Measurements from ENCODE around the gene SIRPA.

Gene SIRPA

DNA sequence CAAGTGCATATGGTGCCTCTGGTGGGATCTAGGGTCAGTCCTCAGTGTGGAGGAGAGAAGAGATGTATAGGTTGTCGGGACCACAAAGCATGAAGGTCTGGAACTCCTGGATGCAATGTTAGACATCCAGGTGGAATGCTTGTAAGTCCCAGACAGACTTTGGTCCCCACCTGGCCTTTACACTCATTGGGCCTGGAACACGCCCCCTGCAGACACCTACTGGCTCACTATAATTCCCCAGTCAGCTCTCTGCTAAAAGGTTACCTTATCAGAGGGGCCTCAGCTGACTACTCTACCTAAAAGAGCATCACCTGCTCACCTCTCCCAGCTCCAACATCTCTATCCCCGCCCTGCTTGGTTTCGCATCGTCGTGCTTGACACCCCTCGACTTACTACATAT lies 41.7 kb upstream of the SIRPA start:
- no peak overlapping the region for H3K4me3 ChIP-seq (ENCODE audit: insufficient read length, low read depth)
- no peak for DNase-seq (ENCODE audit: low read depth, low spot score)
- no peak overlapping the region for H3K9ac ChIP-seq (ENCODE audit: insufficient read length, low read depth)
- no peaks in the 10 kb centered on the region for H3K9me3 ChIP-seq (ENCODE audit: insufficient read depth, low read length)
- TF ChIP-seq SUZ12 (IDR thresholded peaks at IDR 0.05; ENCODE audit: extremely low read depth, insufficient read depth, insufficient read length) (no peak), YY1 (IDR thresholded peaks at IDR 0.05; ENCODE audit: insufficient read depth, insufficient read length) (no peak), ZNF274 (IDR thresholded peaks at IDR 0.05; ENCODE audit: low read depth, low read length) (no peak)
- H3K27me3 ChIP-seq (ENCODE audit: insufficient read depth, insufficient read length): no peaks in the 10 kb centered on the region
- H3K4me1 ChIP-seq (ENCODE audit: insufficient read depth, insufficient read length): peaks cover 1% of the 10 kb centered on the region
- no peaks in the 10 kb centered on the region for H3K36me3 ChIP-seq (ENCODE audit: insufficient read depth, insufficient read length, low read length)

DNA sequence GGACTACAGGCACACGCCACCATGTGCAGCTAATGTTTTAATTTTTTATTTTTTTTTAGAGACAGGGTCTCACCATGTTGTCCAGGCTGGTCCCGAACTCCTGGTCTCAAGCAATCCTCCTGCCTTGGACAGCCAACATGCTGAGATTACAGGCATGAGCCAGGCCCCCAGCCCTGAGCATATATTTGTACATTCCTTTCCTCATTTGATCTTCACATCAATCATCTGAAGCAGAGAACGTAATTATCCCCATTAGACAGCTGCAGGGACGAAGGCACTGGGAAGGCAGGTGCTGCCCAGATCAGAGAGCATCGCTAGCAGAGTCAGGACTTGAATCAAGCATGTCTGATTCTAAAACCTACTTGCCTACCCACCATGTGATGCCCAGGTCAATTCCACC lies 41.0 kb upstream of the SIRPA start:
- Histone ChIP-seq H3K9me3 (ENCODE audit: insufficient read depth, low read length) (no peaks in the 10 kb centered on the region), H3K4me3 (ENCODE audit: insufficient read length, low read depth) (no peak overlapping the region), H3K27me3 (ENCODE audit: insufficient read depth, insufficient read length) (no peaks in the 10 kb centered on the region), H3K9ac (ENCODE audit: insufficient read length, low read depth) (no peak overlapping the region), H3K36me3 (ENCODE audit: insufficient read depth, insufficient read length, low read length) (no peaks in the 10 kb centered on the region), H3K4me1 (ENCODE audit: insufficient read depth, insufficient read length) (peaks cover 1% of the 10 kb centered on the region)
- DNase-seq (ENCODE audit: low read depth, low spot score): no peak
- TF ChIP-seq SUZ12 (IDR thresholded peaks at IDR 0.05; ENCODE audit: extremely low read depth, insufficient read depth, insufficient read length) (no peak), ZNF274 (IDR thresholded peaks at IDR 0.05; ENCODE audit: low read depth, low read length) (no peak), YY1 (IDR thresholded peaks at IDR 0.05; ENCODE audit: insufficient read depth, insufficient read length) (no peak)

DNA sequence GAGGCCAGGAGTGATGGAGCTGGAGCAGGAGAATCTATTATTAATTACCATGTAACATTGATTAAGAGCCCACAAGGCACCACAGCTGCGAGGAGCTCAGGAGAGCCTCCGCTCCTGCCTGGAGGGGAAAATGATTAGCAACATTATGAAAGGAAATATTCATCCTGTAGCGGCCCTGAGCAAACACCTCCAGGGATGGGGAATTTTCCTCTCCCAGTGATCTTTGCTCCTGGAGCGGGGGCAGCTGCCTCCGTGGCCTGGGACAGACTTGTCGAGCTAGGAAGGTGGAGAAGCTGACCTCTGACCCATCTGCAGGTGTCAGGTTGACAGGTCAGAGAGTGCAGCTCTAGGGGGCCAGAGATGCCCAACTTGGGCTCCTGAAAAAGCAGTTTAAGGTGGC lies 40.1 kb upstream of the SIRPA start:
- H3K36me3 ChIP-seq (ENCODE audit: insufficient read depth, insufficient read length, low read length): no peaks in the 10 kb centered on the region
- H3K27me3 ChIP-seq (ENCODE audit: insufficient read depth, insufficient read length): no peaks in the 10 kb centered on the region
- DNase-seq (ENCODE audit: low read depth, low spot score): no peak
- no peak overlapping the region for H3K9ac ChIP-seq (ENCODE audit: insufficient read length, low read depth)
- TF ChIP-seq YY1 (IDR thresholded peaks at IDR 0.05; ENCODE audit: insufficient read depth, insufficient read length) (no peak), SUZ12 (IDR thresholded peaks at IDR 0.05; ENCODE audit: extremely low read depth, insufficient read depth, insufficient read length) (no peak), ZNF274 (IDR thresholded peaks at IDR 0.05; ENCODE audit: low read depth, low read length) (no peak)
- no peak overlapping the region for H3K4me3 ChIP-seq (ENCODE audit: insufficient read length, low read depth)
- H3K4me1 ChIP-seq (ENCODE audit: insufficient read depth, insufficient read length): peaks cover 1% of the 10 kb centered on the region
- H3K9me3 ChIP-seq (ENCODE audit: insufficient read depth, low read length): no peaks in the 10 kb centered on the region

DNA sequence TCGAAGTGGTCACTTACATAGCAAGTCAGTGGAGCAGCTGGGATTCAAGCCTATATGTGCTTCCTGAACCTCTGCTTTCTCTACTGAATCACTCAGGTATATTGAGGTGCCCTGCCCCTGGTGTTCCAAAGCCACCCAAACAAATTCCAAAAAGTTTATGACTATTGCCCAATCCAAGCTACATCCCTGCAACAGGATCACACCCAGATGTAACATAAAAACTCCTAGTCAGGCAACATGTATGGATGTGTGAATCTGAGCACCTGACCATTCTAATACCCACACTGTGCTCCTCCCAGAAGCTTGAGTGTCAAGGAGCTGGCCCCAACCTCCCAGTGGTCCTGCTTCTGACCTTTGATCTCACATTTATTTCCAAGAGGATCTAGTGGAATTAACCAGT lies 39.5 kb upstream of the SIRPA start:
- Histone ChIP-seq H3K36me3 (ENCODE audit: insufficient read depth, insufficient read length, low read length) (no peaks in the 10 kb centered on the region), H3K27me3 (ENCODE audit: insufficient read depth, insufficient read length) (no peaks in the 10 kb centered on the region), H3K4me1 (ENCODE audit: insufficient read depth, insufficient read length) (no peaks in the 10 kb centered on the region), H3K9me3 (ENCODE audit: insufficient read depth, low read length) (no peaks in the 10 kb centered on the region), H3K9ac (ENCODE audit: insufficient read length, low read depth) (no peak overlapping the region), H3K4me3 (ENCODE audit: insufficient read length, low read depth) (no peak overlapping the region)
- no peak for TF ChIP-seq ZNF274 (IDR thresholded peaks at IDR 0.05; ENCODE audit: low read depth, low read length)
- no peak for TF ChIP-seq YY1 (IDR thresholded peaks at IDR 0.05; ENCODE audit: insufficient read depth, insufficient read length)
- no peak for TF ChIP-seq SUZ12 (IDR thresholded peaks at IDR 0.05; ENCODE audit: extremely low read depth, insufficient read depth, insufficient read length)
- DNase-seq (ENCODE audit: low read depth, low spot score): no peak

DNA sequence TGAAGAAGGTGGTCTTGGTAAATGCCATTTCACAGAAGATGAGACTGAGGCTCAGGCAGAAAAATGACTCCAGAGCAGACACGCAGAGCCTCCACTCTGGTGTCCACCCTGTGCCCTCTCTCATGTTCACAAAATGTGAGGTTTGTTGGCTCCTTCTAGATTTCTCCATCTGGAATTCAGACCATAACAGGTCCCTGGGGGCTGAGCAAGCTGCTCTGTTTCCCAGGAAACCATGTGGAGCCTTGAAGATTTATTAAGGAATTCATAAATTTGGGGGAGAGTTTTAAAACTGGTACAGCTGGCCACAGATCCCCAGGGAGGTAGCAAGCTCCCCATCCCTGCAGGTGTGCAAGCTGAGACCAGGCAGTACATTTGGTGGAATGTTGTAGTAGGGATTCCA lies 38.8 kb upstream of the SIRPA start:
- Histone ChIP-seq H3K4me1 (ENCODE audit: insufficient read depth, insufficient read length) (no peaks in the 10 kb centered on the region), H3K9me3 (ENCODE audit: insufficient read depth, low read length) (no peaks in the 10 kb centered on the region), H3K9ac (ENCODE audit: insufficient read length, low read depth) (no peak overlapping the region), H3K4me3 (ENCODE audit: insufficient read length, low read depth) (no peak overlapping the region), H3K27me3 (ENCODE audit: insufficient read depth, insufficient read length) (no peaks in the 10 kb centered on the region), H3K36me3 (ENCODE audit: insufficient read depth, insufficient read length, low read length) (no peaks in the 10 kb centered on the region)
- DNase-seq (ENCODE audit: low read depth, low spot score): no peak
- no peak for TF ChIP-seq SUZ12 (IDR thresholded peaks at IDR 0.05; ENCODE audit: extremely low read depth, insufficient read depth, insufficient read length)
- TF ChIP-seq ZNF274 (IDR thresholded peaks at IDR 0.05; ENCODE audit: low read depth, low read length): no peak
- TF ChIP-seq YY1 (IDR thresholded peaks at IDR 0.05; ENCODE audit: insufficient read depth, insufficient read length): no peak

DNA sequence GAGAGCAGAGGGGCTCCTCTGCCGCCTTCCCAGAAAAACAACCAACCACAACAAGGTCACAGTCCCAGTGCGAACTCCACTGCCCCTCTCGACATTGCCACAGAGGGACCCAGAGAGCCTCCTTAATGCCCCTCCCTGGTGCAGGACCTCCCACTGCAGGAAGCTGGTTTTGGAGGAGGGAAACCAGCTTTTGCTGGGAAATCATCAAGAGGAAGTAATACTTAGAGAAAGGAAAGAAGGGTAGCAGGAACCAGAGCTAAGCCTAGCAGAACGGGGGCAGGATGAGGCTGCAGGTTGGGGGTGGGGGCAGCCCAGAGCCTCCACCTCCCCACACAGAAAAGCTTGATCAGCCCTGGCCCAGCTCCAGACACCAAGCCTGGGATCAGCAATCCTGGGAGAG lies 37.7 kb upstream of the SIRPA start:
- no peak for TF ChIP-seq YY1 (IDR thresholded peaks at IDR 0.05; ENCODE audit: insufficient read depth, insufficient read length)
- no peak for TF ChIP-seq SUZ12 (IDR thresholded peaks at IDR 0.05; ENCODE audit: extremely low read depth, insufficient read depth, insufficient read length)
- TF ChIP-seq ZNF274 (IDR thresholded peaks at IDR 0.05; ENCODE audit: low read depth, low read length): no peak
- DNase-seq (ENCODE audit: low read depth, low spot score): no peak
- no peaks in the 10 kb centered on the region for H3K4me1 ChIP-seq (ENCODE audit: insufficient read depth, insufficient read length)
- no peak overlapping the region for H3K9ac ChIP-seq (ENCODE audit: insufficient read length, low read depth)
- no peaks in the 10 kb centered on the region for H3K9me3 ChIP-seq (ENCODE audit: insufficient read depth, low read length)
- no peaks in the 10 kb centered on the region for H3K27me3 ChIP-seq (ENCODE audit: insufficient read depth, insufficient read length)
- H3K36me3 ChIP-seq (ENCODE audit: insufficient read depth, insufficient read length, low read length): no peaks in the 10 kb centered on the region
- H3K4me3 ChIP-seq (ENCODE audit: insufficient read length, low read depth): no peak overlapping the region

DNA sequence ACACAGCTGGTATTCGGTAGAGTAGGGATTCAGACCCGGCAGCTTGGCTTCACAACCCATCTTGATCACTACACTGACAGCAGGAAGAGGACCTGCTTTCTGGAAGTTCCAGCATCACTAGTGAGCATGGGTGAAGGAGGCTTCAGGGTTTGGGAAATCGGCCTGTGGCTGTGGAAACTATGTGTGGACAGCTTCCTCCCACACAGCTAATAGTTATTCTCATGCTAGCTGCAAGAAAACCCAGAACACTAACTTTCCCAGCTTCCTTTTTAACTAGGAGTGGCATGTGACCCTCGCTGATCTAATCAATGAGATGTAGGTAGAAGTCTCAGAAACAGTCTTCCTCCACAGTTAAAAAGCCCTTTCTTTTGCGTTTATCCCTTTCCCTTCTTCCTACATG lies 36.3 kb upstream of the SIRPA start:
- Histone ChIP-seq H3K4me3 (ENCODE audit: insufficient read length, low read depth) (no peak overlapping the region), H3K36me3 (ENCODE audit: insufficient read depth, insufficient read length, low read length) (no peaks in the 10 kb centered on the region), H3K27me3 (ENCODE audit: insufficient read depth, insufficient read length) (no peaks in the 10 kb centered on the region), H3K9me3 (ENCODE audit: insufficient read depth, low read length) (no peaks in the 10 kb centered on the region), H3K4me1 (ENCODE audit: insufficient read depth, insufficient read length) (no peaks in the 10 kb centered on the region), H3K9ac (ENCODE audit: insufficient read length, low read depth) (no peak overlapping the region)
- no peak for TF ChIP-seq YY1 (IDR thresholded peaks at IDR 0.05; ENCODE audit: insufficient read depth, insufficient read length)
- no peak for TF ChIP-seq SUZ12 (IDR thresholded peaks at IDR 0.05; ENCODE audit: extremely low read depth, insufficient read depth, insufficient read length)
- no peak for TF ChIP-seq ZNF274 (IDR thresholded peaks at IDR 0.05; ENCODE audit: low read depth, low read length)
- no peak for DNase-seq (ENCODE audit: low read depth, low spot score)

DNA sequence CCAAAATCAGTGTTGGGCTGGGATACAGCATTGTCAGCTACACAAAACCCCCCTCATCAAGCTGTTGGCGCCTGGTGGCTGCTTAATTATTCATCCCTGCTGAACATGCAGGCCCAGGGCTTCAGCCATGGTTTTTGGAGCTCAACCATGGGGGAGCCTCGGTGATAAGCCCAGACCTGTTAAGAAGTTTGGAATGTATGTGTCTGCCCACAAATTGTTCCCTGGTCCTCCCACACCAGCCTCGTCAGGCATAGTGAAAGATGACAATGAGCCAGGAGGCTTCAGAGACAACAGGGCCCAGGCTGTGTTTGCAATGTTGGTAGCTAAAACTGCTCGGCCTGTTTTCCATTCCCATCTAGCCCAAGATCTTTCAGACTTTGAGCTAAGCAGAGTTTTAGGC lies 34.8 kb upstream of the SIRPA start:
- Histone ChIP-seq H3K27me3 (ENCODE audit: insufficient read depth, insufficient read length) (no peaks in the 10 kb centered on the region), H3K36me3 (ENCODE audit: insufficient read depth, insufficient read length, low read length) (no peaks in the 10 kb centered on the region), H3K9me3 (ENCODE audit: insufficient read depth, low read length) (no peaks in the 10 kb centered on the region), H3K4me1 (ENCODE audit: insufficient read depth, insufficient read length) (no peaks in the 10 kb centered on the region), H3K9ac (ENCODE audit: insufficient read length, low read depth) (no peak overlapping the region), H3K4me3 (ENCODE audit: insufficient read length, low read depth) (no peak overlapping the region)
- DNase-seq (ENCODE audit: low read depth, low spot score): no peak
- TF ChIP-seq ZNF274 (IDR thresholded peaks at IDR 0.05; ENCODE audit: low read depth, low read length): no peak
- TF ChIP-seq YY1 (IDR thresholded peaks at IDR 0.05; ENCODE audit: insufficient read depth, insufficient read length): no peak
- TF ChIP-seq SUZ12 (IDR thresholded peaks at IDR 0.05; ENCODE audit: extremely low read depth, insufficient read depth, insufficient read length): no peak

Measured in NT2/D1 (cell line).